ENCODE results near the gene COX6B2.

COX6B2 gene

DNA sequence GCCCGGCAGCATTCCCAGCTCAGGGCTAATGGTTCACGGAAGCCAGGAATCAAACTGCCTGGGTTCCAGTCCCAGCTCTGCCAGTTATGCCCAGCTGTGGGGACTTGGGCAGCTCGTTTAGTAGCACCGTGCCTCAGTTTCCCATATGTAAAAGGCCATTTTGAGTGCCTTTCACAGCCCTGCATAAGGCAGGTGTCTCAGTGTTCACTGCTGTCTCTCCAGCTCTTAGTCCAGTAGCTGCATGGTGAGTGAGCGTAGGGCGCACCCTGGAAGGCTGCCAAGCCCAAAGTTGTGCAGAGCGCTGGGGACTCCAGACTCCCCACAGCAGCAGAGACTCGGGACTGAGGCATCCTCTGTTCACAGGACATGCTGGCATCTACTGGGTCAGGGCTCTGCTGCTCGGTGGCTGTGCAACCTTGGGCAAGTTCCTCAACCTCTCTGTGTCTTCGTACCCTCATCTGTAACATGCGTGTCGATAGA lies 36.7 kb upstream of the COX6B2 start:
- ATAC-seq: no peak; the same call in 1 of the 3 replicates
- no peak for TF ChIP-seq CREB5 (CRISPR knock-in tag; IDR thresholded peaks at IDR 0.05; ENCODE audit: low read depth)
- TF ChIP-seq GLIS3 (CRISPR knock-in tag; IDR thresholded peaks at IDR 0.05): no peak
- TF ChIP-seq OSR1 (CRISPR knock-in tag; IDR thresholded peaks at IDR 0.05): no peak
- TF ChIP-seq BACH2 (CRISPR knock-in tag; IDR thresholded peaks at IDR 0.05; ENCODE audit: borderline replicate concordance): no peak
- no peak for TF ChIP-seq CSDC2 (CRISPR knock-in tag; IDR thresholded peaks at IDR 0.05)
- no peak for TF ChIP-seq ESRRG (CRISPR knock-in tag; IDR thresholded peaks at IDR 0.05)

GRCh38 chr19:55390461-55390880 lies 36.0 kb upstream of the COX6B2 start:
- no peak for ATAC-seq
- TF ChIP-seq ZC3H10 (CRISPR knock-in tag; IDR thresholded peaks at IDR 0.05) (no peak), TSHZ2 (CRISPR knock-in tag; IDR thresholded peaks at IDR 0.05) (no peak), ARNTL (CRISPR knock-in tag; IDR thresholded peaks at IDR 0.05; ENCODE audit: borderline replicate concordance, low read depth) (no peak), TOX (CRISPR knock-in tag; IDR thresholded peaks at IDR 0.05; ENCODE audit: borderline replicate concordance) (no peak), PATZ1 (CRISPR knock-in tag; IDR thresholded peaks at IDR 0.05; ENCODE audit: borderline replicate concordance) (no peak), BACH2 (CRISPR knock-in tag; IDR thresholded peaks at IDR 0.05; ENCODE audit: borderline replicate concordance) (no peak), RARB (CRISPR knock-in tag; IDR thresholded peaks at IDR 0.05) (no peak)

DNA sequence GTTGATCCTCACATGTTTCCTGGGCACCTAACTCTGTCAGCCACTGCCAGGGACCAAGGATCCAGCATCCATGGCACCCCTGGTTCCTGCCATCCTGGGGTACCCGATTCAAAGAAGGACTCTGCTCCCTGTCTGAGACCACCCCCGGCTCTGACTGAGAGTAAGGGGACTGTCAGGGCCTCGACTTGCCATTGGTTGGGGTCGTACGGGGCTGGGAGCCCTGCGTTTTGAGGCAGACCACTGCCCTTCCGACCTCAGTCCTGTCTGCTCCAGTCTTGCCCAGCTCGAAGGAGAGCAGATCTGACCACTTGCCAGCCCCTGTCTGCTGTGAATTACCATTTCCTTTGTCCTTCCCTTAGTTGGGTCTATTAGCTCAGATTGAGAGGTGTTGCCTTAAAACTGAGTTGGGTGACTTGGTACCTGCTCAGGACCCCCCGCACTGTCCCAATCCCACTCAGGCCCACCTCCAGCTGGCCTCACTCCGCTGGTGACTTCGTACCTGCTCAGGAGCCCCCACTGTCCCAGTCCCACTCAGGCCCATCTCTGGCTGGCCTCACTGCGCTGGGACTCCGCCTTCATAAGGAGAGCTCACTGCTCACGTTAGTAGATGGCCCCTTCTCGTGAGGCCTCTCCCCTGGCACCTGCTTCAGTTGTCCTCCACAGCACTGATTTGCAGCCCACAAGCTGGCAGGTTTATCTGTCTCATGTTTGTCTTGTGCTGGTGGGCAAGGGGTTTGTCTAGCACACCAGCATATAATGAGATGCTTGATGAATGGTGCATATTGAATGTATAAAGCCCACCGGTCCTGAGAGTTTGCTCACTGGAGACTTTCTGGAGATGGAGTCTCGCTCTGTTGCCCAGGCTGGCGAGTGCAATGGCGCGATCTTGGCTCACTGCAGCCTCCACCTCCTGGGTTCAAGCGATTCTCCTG lies 35.1 kb upstream of the COX6B2 start:
- no peak for ATAC-seq
- TF ChIP-seq ZNF565 (CRISPR knock-in tag; conservative IDR thresholded peaks at IDR 0.05; ENCODE audit: low read depth): no peak
- TF ChIP-seq TCF4 (CRISPR knock-in tag; IDR thresholded peaks at IDR 0.05; ENCODE audit: borderline replicate concordance): no peak

- TF ChIP-seq PPARA (CRISPR knock-in tag; IDR thresholded peaks at IDR 0.05; ENCODE audit: borderline replicate concordance): no peak
- ATAC-seq: no peak
Measured at GRCh38 chr19:55387736-55388497, 33.4 kb upstream of the COX6B2 start.

- no peak for ATAC-seq
- TF ChIP-seq GLIS3 (CRISPR knock-in tag; IDR thresholded peaks at IDR 0.05) (no peak), ZFP3 (CRISPR knock-in tag; IDR thresholded peaks at IDR 0.05) (no peak), TSHZ2 (CRISPR knock-in tag; IDR thresholded peaks at IDR 0.05) (no peak)
Measured at GRCh38 chr19:55386493-55386971, 32.0 kb upstream of the COX6B2 start.

Data from SK-N-SH treated with all-trans-retinoic acid at 6 μM for 48 hours (cell line).